ENCODE results near the gene ACVR1.

DNA sequence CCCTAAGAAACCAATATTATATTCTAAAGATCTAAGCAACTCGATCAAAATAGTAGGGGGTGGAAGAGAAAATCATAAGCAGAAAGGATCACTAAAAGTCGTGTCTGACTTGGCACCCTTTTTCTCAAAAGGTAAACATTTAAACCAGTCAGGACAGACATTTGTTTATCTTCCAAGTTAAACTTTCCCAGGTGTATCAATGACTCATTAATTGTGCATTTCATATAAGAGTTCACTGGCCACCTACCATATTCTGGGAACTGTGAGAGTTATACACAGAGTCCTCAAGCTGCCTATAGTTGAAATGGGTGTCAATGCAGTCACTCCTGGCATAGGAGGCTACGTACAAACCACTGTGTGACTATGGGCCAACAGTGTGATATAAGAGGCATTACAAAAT is 4.8 kb upstream of the ACVR1 start:
- no peak for TF ChIP-seq ZFP3 (CRISPR knock-in tag; IDR thresholded peaks at IDR 0.05)
- no peak for TF ChIP-seq ZNF70 (CRISPR knock-in tag; IDR thresholded peaks at IDR 0.05)
- TF ChIP-seq ISL1 (CRISPR knock-in tag; IDR thresholded peaks at IDR 0.05): no peak
- TF ChIP-seq RARB (CRISPR knock-in tag; IDR thresholded peaks at IDR 0.05): no peak
- TF ChIP-seq, protein P1, sequence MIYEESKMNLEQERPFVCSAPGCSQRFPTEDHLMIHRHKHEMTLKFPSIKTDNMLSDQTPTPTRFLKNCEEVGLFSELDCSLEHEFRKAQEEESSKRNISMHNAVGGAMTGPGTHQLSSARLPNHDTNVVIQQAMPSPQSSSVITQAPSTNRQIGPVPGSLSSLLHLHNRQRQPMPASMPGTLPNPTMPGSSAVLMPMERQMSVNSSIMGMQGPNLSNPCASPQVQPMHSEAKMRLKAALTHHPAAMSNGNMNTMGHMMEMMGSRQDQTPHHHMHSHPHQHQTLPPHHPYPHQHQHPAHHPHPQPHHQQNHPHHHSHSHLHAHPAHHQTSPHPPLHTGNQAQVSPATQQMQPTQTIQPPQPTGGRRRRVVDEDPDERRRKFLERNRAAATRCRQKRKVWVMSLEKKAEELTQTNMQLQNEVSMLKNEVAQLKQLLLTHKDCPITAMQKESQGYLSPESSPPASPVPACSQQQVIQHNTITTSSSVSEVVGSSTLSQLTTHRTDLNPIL (CRISPR knock-in tag; IDR thresholded peaks at IDR 0.05; ENCODE audit: low read depth): no peak
- TF ChIP-seq, protein P2, sequence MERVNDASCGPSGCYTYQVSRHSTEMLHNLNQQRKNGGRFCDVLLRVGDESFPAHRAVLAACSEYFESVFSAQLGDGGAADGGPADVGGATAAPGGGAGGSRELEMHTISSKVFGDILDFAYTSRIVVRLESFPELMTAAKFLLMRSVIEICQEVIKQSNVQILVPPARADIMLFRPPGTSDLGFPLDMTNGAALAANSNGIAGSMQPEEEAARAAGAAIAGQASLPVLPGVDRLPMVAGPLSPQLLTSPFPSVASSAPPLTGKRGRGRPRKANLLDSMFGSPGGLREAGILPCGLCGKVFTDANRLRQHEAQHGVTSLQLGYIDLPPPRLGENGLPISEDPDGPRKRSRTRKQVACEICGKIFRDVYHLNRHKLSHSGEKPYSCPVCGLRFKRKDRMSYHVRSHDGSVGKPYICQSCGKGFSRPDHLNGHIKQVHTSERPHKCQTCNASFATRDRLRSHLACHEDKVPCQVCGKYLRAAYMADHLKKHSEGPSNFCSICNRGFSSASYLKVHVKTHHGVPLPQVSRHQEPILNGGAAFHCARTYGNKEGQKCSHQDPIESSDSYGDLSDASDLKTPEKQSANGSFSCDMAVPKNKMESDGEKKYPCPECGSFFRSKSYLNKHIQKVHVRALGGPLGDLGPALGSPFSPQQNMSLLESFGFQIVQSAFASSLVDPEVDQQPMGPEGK (CRISPR knock-in tag; IDR thresholded peaks at IDR 0.05; ENCODE audit: borderline replicate concordance): no peak
- no peak for TF ChIP-seq ZNF8 (CRISPR knock-in tag; IDR thresholded peaks at IDR 0.05)

All from SK-N-SH treated with all-trans-retinoic acid at 6 μM for 48 hours (cell line).